Dermis microvascular lymphatic vessel endothelial cell (primary cell): Measurements from ENCODE around the gene USP43. TPM values are rescaled to one million over a fixed set of nuclear protein-coding genes. Genes with fewer than 3 reads are reported as not detected.

Experiments
- DNase-seq, 2 donors: peaks; one replicate each; pipeline versions ENCODE4 v3.0.0 to v3.0.0-alpha.2; 2010; ENCODE audit warnings: low read depth in 2 of 2
- total RNA-seq: library from RNA; depleted of rRNA; stranded (reverse); fragments of >200 nt; gene quantifications from 2 replicates; pipeline ENCODE4 v1.2.1, GENCODE V29; 2014

The USP43 gene
- total RNA-seq, 1 donor from 2014 or later = 0.13 TPM

DNA sequence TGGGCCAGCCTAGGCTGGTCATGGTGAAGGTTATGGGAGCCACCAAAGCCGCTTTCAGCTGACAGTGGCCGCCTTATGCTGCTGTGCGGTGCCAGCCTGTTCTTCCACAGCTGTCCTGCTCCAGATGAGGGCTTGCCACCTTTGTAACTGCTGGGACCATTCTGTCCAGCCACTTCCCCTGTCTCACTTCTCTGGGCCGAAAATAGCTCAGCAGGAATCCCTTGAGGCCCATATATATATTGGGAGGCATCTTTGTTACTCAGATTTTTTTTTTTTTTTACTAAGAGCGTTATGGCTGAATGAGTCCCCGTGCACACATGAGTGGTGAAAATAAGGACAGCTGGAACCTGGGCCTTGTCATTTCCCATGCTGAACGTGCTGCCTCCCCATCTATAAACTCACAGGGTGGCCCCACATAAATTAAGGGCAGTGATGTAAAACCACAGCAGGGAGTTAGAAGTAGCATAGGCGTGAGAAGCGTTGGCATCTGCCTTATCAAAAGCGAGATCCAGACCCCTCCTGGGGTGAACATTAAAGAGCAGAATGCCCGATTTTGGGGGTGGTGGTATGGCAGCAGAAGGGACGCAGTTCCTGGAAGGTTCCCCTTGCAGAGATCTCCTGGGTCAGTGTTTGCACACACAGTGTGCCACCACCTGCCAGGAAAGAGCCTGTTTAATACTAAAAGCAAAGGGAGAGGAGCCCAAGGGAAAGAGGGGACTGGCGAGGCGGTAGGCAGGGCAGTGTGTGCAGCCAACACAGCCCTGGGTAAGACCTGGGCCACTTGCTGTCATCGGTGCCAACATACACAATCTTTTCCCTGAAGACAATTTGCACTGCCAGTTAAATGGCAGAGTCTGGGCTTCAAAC, 57.8 kb downstream of the USP43 start:
- DNase-seq = no peak

DNA sequence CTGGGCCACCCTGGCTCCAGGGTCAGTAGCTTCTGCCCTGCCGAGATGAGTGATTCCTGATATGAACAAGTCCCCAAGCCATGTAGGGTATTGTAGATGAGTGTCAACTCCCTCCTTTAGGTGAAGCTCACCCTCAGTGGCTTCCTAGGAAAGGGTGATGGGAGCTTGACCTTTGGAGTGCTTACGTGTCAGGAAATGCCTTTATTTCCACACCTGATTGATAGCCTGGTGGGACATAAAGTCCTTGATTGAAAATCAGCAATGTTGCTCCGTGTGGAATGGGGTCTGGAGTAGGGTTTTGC, 58.4 kb downstream of the USP43 start:
- no peak for DNase-seq

- DNase-seq = no peak
Observed at GRCh38 chr17:9705745-9706144, 60.4 kb downstream of the USP43 start.

DNA sequence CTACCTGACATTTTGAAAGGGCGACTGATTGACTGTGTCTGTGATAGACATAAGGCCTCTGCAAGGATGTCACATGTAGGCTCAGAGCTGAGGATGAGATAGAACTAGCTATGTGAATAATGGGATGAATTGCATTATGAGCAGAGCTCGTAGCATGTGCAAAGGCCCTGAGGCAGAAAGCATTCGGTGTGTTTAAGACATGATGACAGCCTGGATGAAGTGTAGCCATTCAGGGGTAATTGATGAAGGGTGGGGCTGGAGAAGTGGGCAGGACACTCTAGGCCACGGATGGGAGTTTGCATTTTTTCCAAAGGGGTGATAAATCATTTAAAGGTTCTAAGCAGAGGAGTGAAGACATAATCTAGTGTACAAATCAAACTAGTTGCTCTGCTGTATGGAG, 62.6 kb downstream of the USP43 start:
- no peak for DNase-seq

GRCh38 chr17:9714801-9715200, 69.5 kb downstream of the USP43 start:
- DNase-seq = no peak

DNA sequence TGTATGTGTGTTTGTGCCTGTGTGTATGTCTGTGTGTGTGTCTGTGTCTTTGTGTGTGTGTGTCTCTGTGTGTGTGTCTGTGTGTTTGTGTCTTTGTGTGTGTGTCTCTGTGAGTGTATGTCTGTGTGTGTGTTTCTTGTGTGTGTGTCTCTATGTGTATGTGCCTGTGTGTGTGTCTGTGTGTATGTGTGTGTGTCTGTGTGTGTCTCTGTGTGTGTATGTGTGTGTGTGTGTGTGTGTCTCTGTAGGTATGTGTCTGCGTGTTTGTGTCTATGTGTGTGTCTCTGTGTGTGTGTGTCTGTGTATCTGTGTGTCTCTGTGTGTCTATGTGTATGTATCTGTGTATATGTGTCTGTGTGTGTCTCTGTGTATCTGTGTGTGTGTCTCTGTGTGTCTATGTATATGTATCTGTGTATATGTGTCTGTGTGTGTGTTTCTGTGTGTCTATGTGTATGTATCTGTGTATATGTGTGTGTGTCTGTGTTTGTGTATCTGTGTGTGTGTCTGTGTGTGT, 70.2 kb downstream of the USP43 start:
- DNase-seq = no peak

DNA sequence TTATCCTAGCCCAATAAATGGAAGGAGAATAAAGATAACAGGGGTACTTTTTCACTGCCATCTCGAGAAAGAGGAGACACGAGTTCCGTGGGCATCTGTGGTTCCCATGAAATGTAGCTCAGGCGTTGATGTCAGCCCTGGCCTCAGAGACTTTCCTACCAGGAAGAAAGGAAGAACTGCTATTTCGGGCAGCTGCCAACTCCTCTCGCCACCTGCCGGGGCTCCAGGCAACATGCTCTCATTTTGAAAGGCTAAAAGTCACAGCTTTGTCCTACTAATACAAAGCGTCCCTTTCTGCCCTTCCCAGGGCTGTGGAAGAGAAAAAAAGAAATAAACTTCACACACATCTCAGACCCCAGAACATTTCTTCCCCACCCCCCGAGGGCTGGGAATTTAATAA, 80.3 kb downstream of the USP43 start:
- DNase-seq = no peak

DNA sequence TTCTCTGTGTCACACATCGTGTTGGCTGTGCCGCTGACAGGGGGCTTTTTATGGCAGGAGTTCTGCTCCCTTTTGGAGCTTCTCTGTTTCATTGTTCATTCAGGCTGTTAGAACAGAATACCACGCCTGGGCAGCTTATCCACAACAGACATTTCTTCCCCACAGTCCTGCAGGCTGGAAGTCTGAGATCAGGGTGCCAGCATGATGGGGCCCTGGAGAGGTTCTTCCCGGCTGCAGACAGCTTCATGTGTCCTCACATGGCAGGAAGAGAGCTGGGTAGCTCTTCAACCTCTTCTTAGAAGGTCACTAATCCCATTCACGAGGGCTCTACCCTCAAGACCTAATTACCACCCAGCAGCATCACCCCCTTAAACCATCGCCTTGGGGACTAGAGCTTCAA, 81.0 kb downstream of the USP43 start:
- no peak for DNase-seq

DNA sequence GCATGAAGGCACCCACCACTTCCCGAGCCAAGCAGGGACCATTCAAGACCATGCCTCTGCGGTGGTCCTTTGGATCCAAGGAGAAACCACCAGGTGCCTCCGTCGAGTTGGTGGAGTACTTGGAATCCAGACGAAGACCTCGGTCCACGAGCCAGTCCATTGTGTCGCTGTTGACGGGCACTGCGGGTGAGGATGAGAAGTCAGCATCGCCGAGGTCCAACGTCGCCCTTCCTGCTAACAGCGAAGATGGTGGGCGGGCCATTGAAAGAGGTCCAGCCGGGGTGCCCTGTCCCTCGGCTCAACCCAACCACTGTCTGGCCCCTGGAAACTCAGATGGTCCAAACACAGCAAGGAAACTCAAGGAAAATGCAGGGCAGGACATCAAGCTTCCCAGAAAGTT, 82.7 kb downstream of the USP43 start:
- no peak for DNase-seq

GRCh38 chr17:9728564-9728963, 83.2 kb downstream of the USP43 start:
- DNase-seq = no peak

GRCh38 chr17:9729034-9729650, 83.8 kb downstream of the USP43 start:
- DNase-seq = peak; percentile 34 to 41

- DNase-seq = no peak
Observed at GRCh38 chr17:9729735-9730420, 84.6 kb downstream of the USP43 start.

DNA sequence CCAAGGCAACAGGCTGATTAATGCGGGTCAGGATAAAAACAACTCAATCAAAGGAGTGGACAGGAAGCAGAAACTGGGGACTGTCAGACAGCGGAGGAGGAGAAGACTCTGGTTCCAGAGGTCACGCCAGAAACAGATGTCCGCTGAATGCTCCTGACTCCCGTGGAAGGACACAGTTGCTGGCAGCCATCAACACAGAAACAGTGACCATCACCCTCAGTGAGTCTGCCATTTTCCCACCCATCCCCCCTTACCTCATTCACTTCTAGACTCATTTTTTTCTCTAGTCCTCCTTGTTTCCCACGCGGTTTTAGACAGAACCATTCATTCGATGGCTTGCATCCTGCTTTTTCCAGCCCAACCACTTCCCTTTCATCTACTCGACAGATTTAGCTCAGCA, 105.2 kb downstream of the USP43 start:
- no peak for DNase-seq

DNA sequence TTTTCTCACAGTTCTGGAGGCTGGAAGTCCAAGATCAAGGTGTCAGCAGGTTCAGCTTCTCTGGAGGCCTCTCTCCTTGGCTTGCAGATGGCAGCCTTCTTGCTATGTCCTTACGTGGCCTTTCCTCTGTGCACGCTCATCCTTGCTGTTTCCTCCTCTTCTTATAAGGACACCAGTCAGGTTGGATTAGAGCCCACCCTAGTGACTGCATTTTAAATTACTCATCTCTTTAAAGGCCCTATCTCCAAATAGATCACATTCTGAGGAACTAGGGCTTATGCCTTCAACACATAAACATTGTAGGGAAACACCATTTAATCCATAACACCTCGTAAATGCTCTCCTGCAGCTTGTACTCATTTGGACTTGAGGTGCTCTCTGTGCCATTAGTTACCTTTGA, 109.8 kb downstream of the USP43 start:
- no peak for DNase-seq

GRCh38 chr17:9760266-9760665, 114.9 kb downstream of the USP43 start:
- DNase-seq = no peak

DNA sequence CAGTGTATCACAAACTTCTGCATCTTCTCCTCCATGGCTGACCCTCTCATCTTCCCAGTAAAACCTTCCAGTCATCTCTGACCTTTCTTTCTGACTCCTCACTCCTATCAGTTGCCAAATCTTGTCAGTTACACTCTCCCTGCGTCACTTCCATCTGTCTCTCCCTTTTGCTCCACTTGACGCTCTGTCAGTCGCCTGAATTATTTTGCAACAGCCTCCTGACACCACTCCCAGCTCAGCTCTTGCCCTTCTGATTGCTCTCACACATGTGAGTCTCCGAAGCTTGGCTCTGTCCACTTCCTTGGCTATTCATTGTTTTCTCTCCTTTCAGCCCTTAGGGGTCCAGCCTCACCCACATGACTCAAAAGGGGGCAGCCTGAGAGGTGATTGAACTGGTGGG, 118.3 kb downstream of the USP43 start:
- DNase-seq = no peak

DNA sequence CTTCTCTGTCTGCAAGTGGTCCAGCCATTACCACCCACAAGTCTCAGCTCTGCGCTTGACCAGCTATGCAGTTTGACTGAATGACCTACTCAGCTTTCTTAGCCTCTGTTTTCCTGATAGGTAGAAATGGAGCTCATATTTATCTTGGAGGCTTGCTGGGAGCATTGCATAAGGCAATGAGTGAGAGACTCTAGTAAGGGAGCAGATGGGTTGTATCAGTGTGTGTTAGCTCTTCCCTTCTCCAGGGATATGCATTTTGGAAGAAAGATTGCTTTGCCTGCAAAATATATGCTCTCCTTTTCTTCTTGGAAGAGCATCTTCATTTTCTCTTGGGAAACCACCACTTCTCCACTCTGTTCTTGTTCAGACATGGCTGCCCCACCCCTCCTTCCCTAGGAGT, 120.0 kb downstream of the USP43 start:
- DNase-seq = no peak

DNA sequence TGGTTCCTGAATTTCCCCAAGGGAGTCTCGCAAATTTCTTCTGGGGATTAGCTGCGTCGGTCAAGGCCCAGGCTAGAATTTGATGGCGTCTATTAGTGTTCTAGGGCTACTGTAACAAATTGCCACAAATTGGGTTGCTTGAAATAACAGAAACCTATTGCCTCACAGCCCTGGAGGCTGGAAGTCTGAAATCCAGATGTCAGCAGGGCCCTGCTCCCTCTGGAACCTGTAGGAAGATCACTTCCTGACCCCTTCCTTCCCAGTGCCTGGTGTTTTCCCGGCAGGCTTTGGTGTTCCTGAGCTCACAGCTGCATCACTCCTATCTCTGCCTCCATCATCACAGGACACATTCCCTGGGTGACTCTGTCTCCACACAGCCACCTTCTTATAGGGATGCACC, 121.7 kb downstream of the USP43 start:
- DNase-seq = no peak

- no peak for DNase-seq
Observed at GRCh38 chr17:9767432-9767991, 122.2 kb downstream of the USP43 start.

DNA sequence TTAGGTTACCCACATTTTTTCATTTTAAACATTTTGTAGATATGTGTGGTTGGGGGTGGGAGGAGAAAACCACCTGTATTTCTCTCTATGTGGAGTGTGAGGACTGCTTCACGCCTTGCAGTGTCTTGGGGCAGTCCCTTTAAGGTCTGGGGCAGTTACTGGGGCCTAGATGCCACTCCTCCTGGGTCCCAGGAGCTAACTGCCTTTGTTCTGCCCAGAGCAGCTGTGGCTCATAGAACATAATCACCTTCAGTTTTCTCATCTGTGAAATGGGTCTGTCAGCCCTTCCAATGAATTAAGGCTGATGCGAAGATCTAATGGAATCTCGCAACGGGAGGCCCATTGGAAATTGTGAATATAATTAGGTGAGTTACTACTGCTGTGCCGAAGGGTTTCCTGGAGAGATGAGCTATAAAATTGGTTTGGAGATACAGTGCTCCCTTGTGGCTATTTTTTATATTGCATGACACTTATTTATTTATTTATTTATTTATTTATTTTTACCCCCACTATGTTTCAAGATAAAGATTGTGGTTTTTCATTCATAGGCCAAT, 123.1 kb downstream of the USP43 start:
- peak; percentile 19 to 34 for DNase-seq

DNA sequence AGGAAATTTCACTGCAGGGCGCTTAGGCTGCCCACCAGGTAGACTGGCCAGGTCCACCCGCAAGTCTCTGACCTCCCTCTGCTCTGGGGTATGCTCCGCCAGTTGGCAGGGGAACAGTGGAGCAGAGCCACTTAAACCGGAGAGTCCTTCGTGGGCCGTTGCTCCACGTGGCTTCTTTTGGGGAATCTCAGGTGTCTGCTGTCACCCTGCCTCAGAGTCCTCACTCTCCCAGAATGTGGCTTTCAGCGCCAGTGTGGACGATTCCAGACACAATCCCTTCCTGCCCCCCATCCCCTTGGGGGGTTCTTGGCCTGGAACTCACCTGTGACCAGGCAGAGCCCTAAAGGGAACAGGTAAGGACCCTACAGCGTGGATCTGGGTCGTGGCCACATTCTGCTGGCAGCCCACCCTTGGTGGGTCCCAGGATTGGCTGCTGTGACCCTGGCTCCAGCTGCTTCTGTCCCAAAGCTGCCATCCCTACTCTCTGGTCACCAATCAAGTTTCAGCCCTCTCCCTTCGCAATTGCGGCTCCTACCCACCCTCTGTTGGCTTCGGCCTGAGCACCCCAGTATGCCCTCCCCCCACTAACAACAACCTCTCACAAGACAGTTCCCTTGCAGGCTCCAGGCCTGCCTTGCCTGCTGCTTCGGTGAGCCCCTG, 123.8 kb downstream of the USP43 start:
- DNase-seq = no peak
